GM18867 (cell line): ENCODE measurements around the gene MPPED2.
"Not testable (repeated sequence)": the region's sequence is repeated elsewhere in the genome, so short reads cannot be mapped to it uniquely, and the experiment has no call there.

Experiments used
- ATAC-seq: cut with Tn5 transposase; IDR thresholded peaks from one replicate; pipeline ENCODE4 v1.9.1; 2021; ENCODE audit warnings: mild to moderate bottlenecking, moderate library complexity; ENCODE audit not compliant: unreplicated experiment

The MPPED2 gene

GRCh38 chr11:30579415-30580175 is 6.6 kb downstream of the MPPED2 start:
- ATAC-seq, result no peak

GRCh38 chr11:30578406-30578805 is 7.7 kb downstream of the MPPED2 start:
- no peak for ATAC-seq

GRCh38 chr11:30573951-30574350 is 12.2 kb downstream of the MPPED2 start:
- no peak for ATAC-seq

DNA sequence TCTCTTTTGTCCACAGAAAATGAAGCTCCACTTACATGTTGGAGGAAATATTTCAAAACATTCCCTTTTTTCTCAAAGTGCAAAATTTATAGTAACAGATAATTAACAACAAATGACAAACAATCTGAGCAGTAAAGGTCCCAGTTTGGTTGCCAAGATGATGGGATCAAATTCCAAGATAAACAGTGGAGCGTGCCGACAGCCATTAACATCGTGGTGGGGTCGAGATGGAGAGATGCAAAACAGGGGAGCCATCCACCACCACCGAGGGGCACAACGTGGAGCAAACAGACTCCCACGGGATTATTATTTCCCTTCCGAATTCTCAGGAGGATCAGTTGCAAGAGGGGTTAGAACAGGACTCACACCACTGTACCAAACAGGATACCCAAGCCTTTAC is 17.2 kb downstream of the MPPED2 start:
- ATAC-seq, result no peak

- no peak for ATAC-seq
Measured at GRCh38 chr11:30567644-30568043, 18.5 kb downstream of the MPPED2 start.

- no peak for ATAC-seq
Measured at GRCh38 chr11:30567120-30567519, 19.0 kb downstream of the MPPED2 start.

GRCh38 chr11:30566482-30566881 is 19.7 kb downstream of the MPPED2 start:
- no peak for ATAC-seq

- ATAC-seq, result no peak
Measured at GRCh38 chr11:30565027-30565426, 21.1 kb downstream of the MPPED2 start.

- ATAC-seq, result no peak
Measured at GRCh38 chr11:30561691-30562415, 24.3 kb downstream of the MPPED2 start.

GRCh38 chr11:30560206-30561106 is 25.7 kb downstream of the MPPED2 start:
- no peak for ATAC-seq

DNA sequence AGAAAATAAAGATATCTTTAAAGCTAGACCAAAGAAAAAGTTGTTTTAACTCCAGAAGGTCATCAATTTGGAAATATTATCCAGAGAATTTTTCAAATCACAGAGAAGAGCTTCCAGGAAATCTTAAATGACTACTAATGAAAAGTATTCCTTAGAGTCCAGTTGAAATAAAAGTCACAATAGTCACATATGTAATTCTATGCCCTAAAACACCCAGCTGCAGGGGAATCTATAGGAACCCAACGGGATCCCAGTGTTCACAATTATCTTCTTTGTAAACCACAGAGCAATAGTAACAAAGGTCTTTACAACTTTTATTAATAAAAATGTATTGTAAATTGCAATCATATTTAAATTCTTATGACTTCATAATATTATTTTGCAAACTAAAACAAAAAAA is 27.1 kb downstream of the MPPED2 start:
- no peak for ATAC-seq

DNA sequence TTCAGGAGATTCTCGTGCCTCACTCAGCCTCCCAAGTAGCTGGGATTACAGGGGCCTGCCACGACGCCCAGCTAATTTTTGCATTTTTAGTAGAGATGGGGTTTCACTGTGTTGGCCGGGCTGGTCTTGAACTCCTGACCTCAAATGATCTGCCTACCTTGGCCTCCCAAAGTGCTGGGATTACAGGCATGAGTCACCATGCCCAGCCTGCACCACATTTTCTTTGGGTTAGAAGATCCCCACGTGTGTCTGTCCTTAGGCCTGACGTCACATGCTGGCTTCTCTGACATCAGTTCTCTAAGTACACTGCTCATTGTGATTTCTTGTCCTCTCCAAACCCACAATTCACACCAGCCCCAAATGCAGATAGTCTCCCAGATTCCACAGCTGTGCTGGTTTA is 31.6 kb downstream of the MPPED2 start:
- not testable (repeated sequence) for ATAC-seq

- ATAC-seq, result no peak
Measured at GRCh38 chr11:30553521-30554110, 32.5 kb downstream of the MPPED2 start.

DNA sequence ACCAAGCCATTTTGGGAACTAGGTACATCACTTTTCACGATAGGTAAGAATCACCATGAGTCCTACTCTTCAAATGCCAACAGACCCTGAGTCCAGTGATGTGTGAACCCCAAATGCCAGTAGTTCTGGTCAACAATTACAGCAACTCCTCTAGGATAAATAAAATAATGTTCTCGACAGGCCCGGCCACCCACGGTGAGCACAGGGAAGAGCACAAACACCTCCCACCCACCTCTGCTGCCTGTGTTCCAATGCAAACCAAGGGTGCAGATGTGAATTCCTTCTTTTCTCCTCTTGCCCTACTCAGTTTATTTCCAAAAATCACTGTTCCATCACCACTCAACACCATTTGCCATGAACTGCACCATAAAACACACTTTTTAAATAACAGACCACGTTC is 33.3 kb downstream of the MPPED2 start:
- no peak for ATAC-seq

DNA sequence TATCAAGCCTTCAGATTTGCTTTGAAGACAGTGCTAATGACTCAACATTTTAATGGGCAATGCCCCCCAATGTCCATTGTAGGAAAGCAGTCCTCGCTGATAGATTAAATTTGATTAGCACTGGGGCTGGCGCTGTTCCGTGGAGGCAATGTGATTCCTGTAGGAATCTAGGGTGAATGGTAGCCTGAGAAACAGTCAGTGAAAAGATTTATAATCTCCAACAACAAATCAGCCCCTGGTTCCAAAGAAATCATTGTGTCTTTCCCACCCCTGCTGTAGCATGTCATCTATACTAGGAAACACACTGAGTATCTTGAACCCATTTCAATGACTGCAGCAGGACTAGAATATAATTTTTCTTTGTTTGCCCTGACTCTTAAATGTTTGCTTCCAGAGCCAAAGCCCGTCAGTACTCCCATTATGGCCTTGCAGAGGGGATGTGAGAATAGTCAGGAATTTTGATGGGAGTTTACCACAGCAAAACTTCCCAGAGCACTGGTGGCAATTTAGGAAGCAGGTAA is 36.1 kb downstream of the MPPED2 start:
- no peak for ATAC-seq

DNA sequence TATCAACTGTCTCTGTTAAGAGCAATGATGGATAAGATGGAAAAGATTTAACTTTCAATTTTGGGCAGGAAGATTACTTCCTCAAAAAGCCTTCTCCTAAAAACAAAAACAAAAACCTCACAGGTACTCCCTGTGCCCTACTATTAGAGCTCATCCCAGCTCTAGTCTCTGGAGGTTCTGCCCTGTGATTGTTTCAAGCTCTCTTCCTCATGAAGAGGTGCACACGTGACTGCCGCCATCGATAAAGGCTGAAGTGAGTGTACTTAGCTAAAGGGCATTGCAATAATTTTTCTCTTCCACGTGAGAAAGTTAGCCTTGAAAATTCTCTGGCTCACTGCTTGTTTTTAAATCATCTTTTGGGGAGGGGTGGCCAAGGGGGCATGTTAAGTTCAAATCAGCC is 36.6 kb downstream of the MPPED2 start:
- ATAC-seq, result no peak

DNA sequence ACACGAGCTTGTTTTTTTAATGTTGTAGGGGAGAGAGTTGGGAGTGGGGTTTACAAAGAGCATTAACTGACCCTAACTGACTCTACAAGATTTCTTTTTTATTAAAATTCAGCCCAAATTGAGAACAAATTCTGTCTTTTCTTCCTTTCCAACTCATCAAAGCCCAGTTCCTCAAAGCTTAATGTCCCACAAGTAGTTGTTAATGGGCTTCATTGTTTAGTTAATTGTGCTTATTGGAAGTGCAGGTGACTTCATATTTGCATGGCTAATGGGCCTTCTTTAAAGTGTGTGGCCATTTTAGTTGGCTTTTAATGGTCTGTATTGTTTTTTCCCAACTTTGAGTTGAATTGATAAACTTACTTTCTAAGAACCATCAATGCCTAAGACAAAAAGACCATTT is 39.8 kb downstream of the MPPED2 start:
- no peak for ATAC-seq

DNA sequence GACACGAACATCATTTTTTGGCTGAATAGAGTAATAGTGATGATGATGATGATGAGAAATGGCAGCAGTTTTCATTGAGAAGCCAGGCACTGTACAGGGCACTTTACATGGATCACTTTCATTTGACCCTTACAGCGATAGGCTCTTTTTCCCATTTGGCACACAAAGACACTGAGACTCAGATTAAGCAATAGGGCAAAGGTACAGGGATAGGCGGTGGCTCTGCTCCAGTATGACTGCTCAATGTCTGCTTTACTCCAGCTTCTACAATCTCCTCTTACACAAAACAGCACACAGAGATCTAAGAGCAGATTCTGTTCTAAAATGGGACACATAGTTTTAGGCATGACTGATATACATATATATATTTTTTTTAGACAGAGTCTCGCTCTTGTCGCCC is 40.6 kb downstream of the MPPED2 start:
- ATAC-seq, result no peak

DNA sequence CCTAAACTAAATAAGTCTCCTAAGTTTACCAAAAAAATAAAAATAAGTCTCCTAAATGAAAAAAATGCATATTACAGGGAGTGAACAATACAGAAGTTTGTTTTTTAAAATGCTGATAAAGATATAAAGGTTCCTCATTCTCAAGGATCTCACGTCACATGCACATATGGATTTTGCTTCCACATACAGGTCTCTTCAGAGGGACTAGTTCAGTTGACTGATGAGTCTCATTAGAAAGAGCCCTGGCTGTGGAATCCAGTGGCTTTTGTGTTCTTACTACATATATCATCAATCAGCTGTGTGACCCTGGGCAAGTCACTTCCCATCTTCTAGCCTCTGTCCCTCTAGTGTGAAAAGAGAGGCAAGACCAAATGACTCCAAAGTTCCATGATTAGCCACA is 43.1 kb downstream of the MPPED2 start:
- no peak for ATAC-seq

DNA sequence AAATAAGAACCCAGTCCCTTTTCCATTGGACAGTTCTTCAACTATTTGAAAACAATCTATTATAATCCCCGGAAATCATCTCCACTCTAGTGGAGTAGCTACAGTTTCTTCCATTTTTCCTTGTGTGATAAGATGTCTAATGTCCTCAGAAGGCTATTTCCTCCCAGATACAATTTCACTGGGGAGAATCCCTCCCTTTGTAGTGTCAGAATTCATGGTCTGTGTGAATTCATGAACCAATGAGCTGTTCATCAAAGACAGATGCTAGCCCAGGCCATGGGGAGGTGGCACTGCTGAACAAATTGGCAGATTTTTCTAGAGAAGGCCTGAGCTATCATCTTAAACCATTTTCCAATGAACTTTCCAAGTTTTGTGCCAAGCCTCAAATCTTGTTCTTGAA is 45.4 kb downstream of the MPPED2 start:
- no peak for ATAC-seq

DNA sequence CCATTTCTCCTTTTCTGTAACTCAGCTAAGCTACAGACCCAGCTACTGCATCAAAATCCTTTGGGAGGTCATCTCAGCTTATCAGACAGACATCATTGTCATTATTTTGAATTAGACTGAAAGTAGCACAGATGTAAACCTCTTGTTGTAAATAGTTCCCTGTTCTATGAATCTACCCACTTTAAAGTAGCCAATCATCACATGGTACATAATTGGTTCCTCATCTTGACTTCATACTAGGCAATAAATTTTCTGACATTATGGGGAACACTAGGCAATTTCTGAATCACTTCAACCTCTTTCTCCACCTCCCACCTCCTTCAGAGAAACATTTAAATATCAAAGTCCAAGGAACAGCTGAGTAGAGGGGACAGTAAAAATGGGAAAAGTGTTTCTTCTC is 47.9 kb downstream of the MPPED2 start:
- ATAC-seq, result no peak
